ENCODE measurements around the gene C11orf52. TPM values are rescaled to one million over a fixed set of nuclear protein-coding genes. Genes with fewer than 3 reads are reported as not detected.
A peak's percentile ranks its signal among the peaks of the same experiment; 100 is the strongest.

The C11orf52 gene
- total and polyA plus RNA-seq, 2 donors (not counting 1 experiment from before 2014, with no cell fraction given): not detected

GRCh38 chr11:111947143-111947542 is 28.4 kb downstream of the C11orf52 start:
- ChIA-PET CTCF (no interaction called here), POLR2A (no interaction called here)
- H3K27ac ChIP-seq (ENCODE audit: low read length in 2 of 2): peak overlapping the region; percentile 4 to 6
- Mint-ChIP-seq H3K4me3 (no peak overlapping the region), H3K27ac (peak overlapping the region; percentile 60), H3K9me3 (ENCODE audit: insufficient read depth) (no peaks in the 10 kb centered on the region), H3K27me3 (no peaks in the 10 kb centered on the region), H3K4me1 (peaks cover 10% of the 10 kb centered on the region)
- no peaks in the 10 kb centered on the region for H3K9me3 ChIP-seq (ENCODE audit: control extremely low read depth in 1 of 3, control insufficient read depth in 2 of 3, insufficient read depth in 1 of 3, low read length in 2 of 3)
- no peak overlapping the region for H3K4me2 ChIP-seq (replicated peaks; ENCODE audit: low read depth, low read length, poor library complexity, severe bottlenecking)
- TF ChIP-seq CTCF (IDR thresholded peaks at IDR 0.05): no peak
- TF ChIP-seq EZH2 (IDR thresholded peaks at IDR 0.05; ENCODE audit: borderline replicate concordance, insufficient read depth, low read depth, low read length, poor library complexity, severe bottlenecking): no peak
- H3K9ac ChIP-seq (ENCODE audit: low read length): no peak overlapping the region
- intact Hi-C loops (cut with micrococcal nuclease): no loop called here
- no peak for ATAC-seq (ENCODE audit: low read depth)
- H4K20me1 ChIP-seq (ENCODE audit: control insufficient read depth, insufficient read depth, low read length, poor library complexity, severe bottlenecking): no peaks in the 10 kb centered on the region
- peak overlapping the region; percentile 40 for H2AFZ ChIP-seq (ENCODE audit: insufficient read depth, low read depth, low read length, poor library complexity, severe bottlenecking)
- H3K4me3 ChIP-seq (ENCODE audit: control extremely low read depth in 1 of 5, extremely low read depth in 1 of 5, insufficient read depth in 1 of 5, low read depth in 2 of 5, low read length in 4 of 5): no peak overlapping the region
- DNase-seq: no peak
- no peaks in the 10 kb centered on the region for H3K27me3 ChIP-seq (replicated peaks in 1 of 4; ENCODE audit: control extremely low read depth in 1 of 4, control insufficient read depth in 3 of 4, insufficient read depth in 4 of 4, low read length in 3 of 4)
- peaks cover 10 to 12% of the 10 kb centered on the region in 2 donors for H3K4me1 ChIP-seq (ENCODE audit: control insufficient read depth in 2 of 2, insufficient read depth in 2 of 2, low read length in 2 of 2)
- H3K79me2 ChIP-seq (ENCODE audit: control insufficient read depth, insufficient read depth, low read length): no peaks in the 10 kb centered on the region
- H3K36me3 ChIP-seq (replicated peaks in 1 of 2; ENCODE audit: control extremely low read depth in 1 of 2, control insufficient read depth in 1 of 2, extremely low read depth in 1 of 2, insufficient read depth in 2 of 2, low read length in 1 of 2): no peaks in the 10 kb centered on the region

- no peaks in the 10 kb centered on the region for H3K9me3 Mint-ChIP-seq (ENCODE audit: insufficient read depth)
- CTCF ChIA-PET: no interaction called here
- POLR2A ChIA-PET: no interaction called here
- no peaks in the 10 kb centered on the region for H4K20me1 ChIP-seq (ENCODE audit: control insufficient read depth, insufficient read depth, low read length, poor library complexity, severe bottlenecking)
- H3K4me2 ChIP-seq (replicated peaks; ENCODE audit: low read depth, low read length, poor library complexity, severe bottlenecking): no peak overlapping the region
- H3K4me3 ChIP-seq (ENCODE audit: control extremely low read depth in 1 of 5, extremely low read depth in 1 of 5, insufficient read depth in 1 of 5, low read depth in 2 of 5, low read length in 4 of 5): no peak overlapping the region
- ATAC-seq (ENCODE audit: low read depth) (no peak), DNase-seq (no peak)
- H3K36me3 ChIP-seq (replicated peaks in 1 of 2; ENCODE audit: control extremely low read depth in 1 of 2, control insufficient read depth in 1 of 2, extremely low read depth in 1 of 2, insufficient read depth in 2 of 2, low read length in 1 of 2): no peaks in the 10 kb centered on the region
- no peak overlapping the region for H2AFZ ChIP-seq (ENCODE audit: insufficient read depth, low read depth, low read length, poor library complexity, severe bottlenecking)
- H3K9me3 ChIP-seq (ENCODE audit: control extremely low read depth in 1 of 3, control insufficient read depth in 2 of 3, insufficient read depth in 1 of 3, low read length in 2 of 3): no peaks in the 10 kb centered on the region
- H3K27me3 ChIP-seq (replicated peaks in 1 of 4; ENCODE audit: control extremely low read depth in 1 of 4, control insufficient read depth in 3 of 4, insufficient read depth in 4 of 4, low read length in 3 of 4): no peaks in the 10 kb centered on the region
- WGBS (ENCODE audit: insufficient coverage): 67% methylated on average over 3 of the region's 7 CpGs
- no peak overlapping the region for H3K27ac ChIP-seq (ENCODE audit: low read length in 2 of 2)
- peaks cover 10 to 12% of the 10 kb centered on the region in 2 donors for H3K4me1 ChIP-seq (ENCODE audit: control insufficient read depth in 2 of 2, insufficient read depth in 2 of 2, low read length in 2 of 2)
- intact Hi-C loops (cut with micrococcal nuclease): no loop called here
- TF ChIP-seq EZH2 (IDR thresholded peaks at IDR 0.05; ENCODE audit: borderline replicate concordance, insufficient read depth, low read depth, low read length, poor library complexity, severe bottlenecking) (no peak), CTCF (IDR thresholded peaks at IDR 0.05) (no peak)
- peaks cover 10% of the 10 kb centered on the region for H3K4me1 Mint-ChIP-seq
- no peak overlapping the region for H3K27ac Mint-ChIP-seq
- H3K4me3 Mint-ChIP-seq: no peak overlapping the region
- H3K79me2 ChIP-seq (ENCODE audit: control insufficient read depth, insufficient read depth, low read length): no peaks in the 10 kb centered on the region
- no peaks in the 10 kb centered on the region for H3K27me3 Mint-ChIP-seq
- no peak overlapping the region for H3K9ac ChIP-seq (ENCODE audit: low read length)
Measured at GRCh38 chr11:111949519-111950426, 31.1 kb downstream of the C11orf52 start.

Measured in B cell (primary cell).